C4-2B (cell line): ENCODE data around the gene AVPR1A.
A peak's percentile ranks its signal among the peaks of the same experiment; 100 is the strongest.

Source experiments
- CTCF ChIP-seq: fragments of 450-650 bp; conservative IDR thresholded peaks from 2 replicates; pipeline ENCODE4 v1.5.1; 2017; ENCODE audit warnings: mild to moderate bottlenecking
- ZFX ChIP-seq: fragments of 450-650 bp; IDR thresholded peaks from 2 replicates; pipeline ENCODE4 v1.6.1; 2017

- TF ChIP-seq CTCF (peak; percentile 51), ZFX (no peak)
Measured at GRCh38 chr12:63098851-63099250, 52.1 kb downstream of the AVPR1A start.
